ENCODE measurements around the gene FAM193B.

The FAM193B gene

DNA sequence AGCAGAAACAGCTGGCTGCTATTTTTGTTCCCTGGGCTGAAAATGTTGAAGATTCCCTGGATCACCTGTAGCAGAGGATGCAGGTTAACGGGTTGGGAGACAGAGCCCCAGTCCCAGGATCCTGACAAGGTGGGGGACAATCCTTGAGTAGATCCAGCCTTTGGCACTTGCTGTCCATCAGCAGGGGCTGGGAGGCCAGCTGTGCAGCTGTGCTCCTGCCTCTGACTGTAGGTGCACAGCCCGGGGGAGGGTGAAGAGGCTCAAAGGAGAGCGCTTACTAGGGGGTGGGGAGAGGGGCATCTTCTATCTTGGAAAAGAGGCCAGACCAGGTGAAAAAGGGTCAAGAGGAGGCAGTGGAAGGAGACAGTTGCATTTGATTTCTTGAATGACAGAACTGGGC, 34.1 kb downstream of the FAM193B start:
- Histone ChIP-seq H3K79me2 (ENCODE audit: insufficient read depth, low read length) (peaks cover 15% of the 10 kb centered on the region), H3K9me2 (replicated peaks; ENCODE audit: insufficient read depth, low read length) (no peaks in the 10 kb centered on the region), H3K27me3 (ENCODE audit: low read length) (no peaks in the 10 kb centered on the region), H3K9ac (ENCODE audit: low read length) (no peak overlapping the region), H3F3A (ENCODE audit: insufficient read depth) (no peaks in the 10 kb centered on the region), H3K36me3 (ENCODE audit: low read length) (0 out of 2 replicates have a peak, but pooled peaks cover 4% of the 10 kb centered on the region), H2AFZ (ENCODE audit: low read depth, low read length, severe bottlenecking) (no peak overlapping the region), H4K20me1 (ENCODE audit: low read depth, low read length) (no peaks in the 10 kb centered on the region), H3K9me3 (ENCODE audit: insufficient read depth, low read length) (no peaks in the 10 kb centered on the region), H3K27ac (ENCODE audit: low read depth, low read length) (no peak overlapping the region), H3K4me3 (ENCODE audit: insufficient read depth, low read length, poor library complexity, severe bottlenecking) (no peak overlapping the region), H3K4me2 (ENCODE audit: low read depth, low read length, poor library complexity, severe bottlenecking) (no peak overlapping the region)
- TF ChIP-seq EZH2phosphoT487 (conservative IDR thresholded peaks at IDR 0.05; ENCODE audit: low read length), result no peak
- TF ChIP-seq, protein P1, sequence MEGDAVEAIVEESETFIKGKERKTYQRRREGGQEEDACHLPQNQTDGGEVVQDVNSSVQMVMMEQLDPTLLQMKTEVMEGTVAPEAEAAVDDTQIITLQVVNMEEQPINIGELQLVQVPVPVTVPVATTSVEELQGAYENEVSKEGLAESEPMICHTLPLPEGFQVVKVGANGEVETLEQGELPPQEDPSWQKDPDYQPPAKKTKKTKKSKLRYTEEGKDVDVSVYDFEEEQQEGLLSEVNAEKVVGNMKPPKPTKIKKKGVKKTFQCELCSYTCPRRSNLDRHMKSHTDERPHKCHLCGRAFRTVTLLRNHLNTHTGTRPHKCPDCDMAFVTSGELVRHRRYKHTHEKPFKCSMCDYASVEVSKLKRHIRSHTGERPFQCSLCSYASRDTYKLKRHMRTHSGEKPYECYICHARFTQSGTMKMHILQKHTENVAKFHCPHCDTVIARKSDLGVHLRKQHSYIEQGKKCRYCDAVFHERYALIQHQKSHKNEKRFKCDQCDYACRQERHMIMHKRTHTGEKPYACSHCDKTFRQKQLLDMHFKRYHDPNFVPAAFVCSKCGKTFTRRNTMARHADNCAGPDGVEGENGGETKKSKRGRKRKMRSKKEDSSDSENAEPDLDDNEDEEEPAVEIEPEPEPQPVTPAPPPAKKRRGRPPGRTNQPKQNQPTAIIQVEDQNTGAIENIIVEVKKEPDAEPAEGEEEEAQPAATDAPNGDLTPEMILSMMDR (IDR thresholded peaks at IDR 0.05; ENCODE audit: insufficient read depth, low read length, poor library complexity, severe bottlenecking), result no peak

DNA sequence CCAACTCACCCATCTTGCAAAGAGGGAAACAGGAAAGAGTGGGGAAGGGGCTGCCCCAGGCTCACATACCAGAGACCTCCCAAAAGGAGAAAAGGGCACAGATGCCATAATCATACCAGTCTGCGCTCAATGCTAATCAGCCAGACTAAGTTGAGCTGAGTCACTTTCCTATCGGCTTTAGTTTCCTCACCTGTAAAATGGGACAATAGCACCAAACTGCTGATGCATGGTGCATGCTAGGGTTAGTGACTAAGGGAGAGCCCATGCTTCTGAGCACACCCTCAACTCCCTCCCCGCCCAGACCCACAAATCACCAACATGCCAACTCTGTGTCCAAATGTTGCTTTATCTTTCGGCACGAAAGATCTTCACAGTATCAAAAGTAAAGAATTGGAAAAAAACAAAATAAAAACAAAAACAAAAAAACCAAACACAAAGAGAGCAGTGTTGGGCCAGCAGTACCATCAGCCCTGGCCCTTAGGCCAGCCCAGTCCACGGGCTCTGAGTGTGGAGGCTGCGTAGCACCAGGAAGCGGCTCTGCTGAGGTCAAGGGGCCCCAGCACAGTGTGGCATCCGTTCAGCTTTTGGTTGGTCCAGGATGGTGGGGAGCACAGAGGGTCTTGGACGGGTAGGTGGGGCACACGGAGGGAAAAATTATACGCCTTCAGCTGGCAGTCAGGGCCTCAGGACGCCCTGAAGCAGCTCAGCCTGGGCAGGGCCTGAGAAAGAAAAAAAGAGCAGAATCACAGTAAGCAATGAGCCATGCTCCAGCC, 34.7 kb downstream of the FAM193B start:
- H3K9ac ChIP-seq (ENCODE audit: low read length), result no peak overlapping the region
- no peak overlapping the region for H3K27ac ChIP-seq (ENCODE audit: low read depth, low read length)
- H3K4me2 ChIP-seq (ENCODE audit: low read depth, low read length, poor library complexity, severe bottlenecking), result peak overlapping the region; percentile 23
- H3K4me3 ChIP-seq (ENCODE audit: insufficient read depth, low read length, poor library complexity, severe bottlenecking), result no peak overlapping the region
- no peaks in the 10 kb centered on the region for H3K27me3 ChIP-seq (ENCODE audit: low read length)
- no peaks in the 10 kb centered on the region for H3F3A ChIP-seq (ENCODE audit: insufficient read depth)
- TF ChIP-seq EZH2phosphoT487 (conservative IDR thresholded peaks at IDR 0.05; ENCODE audit: low read length), result no peak
- TF ChIP-seq, protein P1 (IDR thresholded peaks at IDR 0.05; ENCODE audit: insufficient read depth, low read length, poor library complexity, severe bottlenecking), result no peak
- peaks cover 21% of the 10 kb centered on the region for H3K79me2 ChIP-seq (ENCODE audit: insufficient read depth, low read length)
- H3K36me3 ChIP-seq (ENCODE audit: low read length), result 0 out of 2 replicates have a peak, but pooled peaks cover 5% of the 10 kb centered on the region
- H3K9me3 ChIP-seq (ENCODE audit: insufficient read depth, low read length), result no peaks in the 10 kb centered on the region
- no peak overlapping the region for H2AFZ ChIP-seq (ENCODE audit: low read depth, low read length, severe bottlenecking)
- H3K9me2 ChIP-seq (replicated peaks; ENCODE audit: insufficient read depth, low read length), result no peaks in the 10 kb centered on the region
- no peaks in the 10 kb centered on the region for H4K20me1 ChIP-seq (ENCODE audit: low read depth, low read length)

DNA sequence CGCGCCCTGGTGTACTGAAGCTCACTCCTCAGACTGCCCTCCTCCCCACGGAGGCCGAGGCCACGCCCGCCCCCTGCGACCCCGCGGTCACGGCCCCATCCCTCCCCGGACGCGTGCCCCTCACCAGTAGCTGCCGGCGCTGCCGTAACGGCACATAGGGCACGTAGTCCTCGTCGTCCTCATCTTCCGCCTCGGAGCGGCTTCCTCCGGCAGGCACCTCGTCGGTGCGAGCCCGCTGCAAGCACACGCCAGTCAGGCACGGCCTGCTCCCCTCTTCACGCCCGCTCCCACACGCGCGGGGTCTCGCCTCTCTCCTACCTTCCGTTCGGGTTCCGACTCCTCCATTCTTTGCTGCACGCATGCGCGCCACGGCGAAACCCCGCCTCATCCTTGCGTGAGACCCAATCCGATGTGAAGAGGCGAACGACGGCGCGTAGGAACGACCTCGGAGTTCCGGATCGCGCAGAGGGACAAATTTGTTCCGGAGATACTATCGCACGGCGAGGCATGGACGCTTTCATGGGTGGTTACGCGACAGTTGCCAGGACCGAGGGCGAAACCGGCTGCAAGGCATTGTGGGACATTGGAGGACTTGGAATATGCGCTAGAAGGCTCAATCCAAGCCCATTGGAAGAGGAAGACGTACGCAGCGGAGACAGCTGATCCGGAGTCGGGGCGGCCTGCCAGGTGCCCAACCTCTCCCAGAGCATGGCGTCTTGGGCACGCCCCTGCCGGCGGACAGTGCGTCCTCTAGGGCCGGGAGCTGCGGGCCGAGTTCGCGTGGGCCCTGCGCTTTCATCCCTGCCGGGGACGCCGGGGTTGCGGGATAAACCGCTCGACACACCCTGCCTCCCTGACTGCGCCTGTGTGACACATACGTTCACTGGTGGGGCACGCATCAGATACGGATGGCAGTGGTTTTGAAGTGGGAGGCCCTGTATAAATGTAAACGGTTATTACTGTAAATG, 37.5 kb downstream of the FAM193B start, which contains the start of gene DDX41:
TSS of gene DDX41 (minus strand) at position 361 of the 968 bp plus-strand sequence. CDS start at position 345, 16 bp downstream.
- Histone ChIP-seq H3K27me3 (ENCODE audit: low read length) (no peaks in the 10 kb centered on the region), H3K79me2 (ENCODE audit: insufficient read depth, low read length) (peaks cover 23% of the 10 kb centered on the region), H2AFZ (ENCODE audit: low read depth, low read length, severe bottlenecking) (peak within 1 kb of the TSS; percentile 63), H3K9ac (ENCODE audit: low read length) (peak within 1 kb of the TSS; percentile 89), H3K27ac (ENCODE audit: low read depth, low read length) (peak within 1 kb of the TSS; percentile 39), H3F3A (ENCODE audit: insufficient read depth) (no peaks in the 10 kb centered on the region), H3K4me2 (ENCODE audit: low read depth, low read length, poor library complexity, severe bottlenecking) (peak within 1 kb of the TSS; percentile 87), H3K4me3 (ENCODE audit: insufficient read depth, low read length, poor library complexity, severe bottlenecking) (peak within 1 kb of the TSS; percentile 95), H3K9me2 (replicated peaks; ENCODE audit: insufficient read depth, low read length) (no peaks in the 10 kb centered on the region), H3K36me3 (ENCODE audit: low read length) (0 out of 2 replicates have a peak, but pooled peaks cover 5% of the 10 kb centered on the region), H4K20me1 (ENCODE audit: low read depth, low read length) (no peaks in the 10 kb centered on the region), H3K9me3 (ENCODE audit: insufficient read depth, low read length) (no peaks in the 10 kb centered on the region)
- no peak for TF ChIP-seq EZH2phosphoT487 (conservative IDR thresholded peaks at IDR 0.05; ENCODE audit: low read length)
